DND-41 (cell line): Measurements from ENCODE around the gene SIL1.

Experiments
- ATAC-seq: fragments of 200-7000 bp; cut with Tn5 transposase; 3 replicates; pipeline ENCODE4 v1.9.1; 2021; ENCODE audit warnings: low read depth; ENCODE audit not compliant: insufficient read depth
- DNase-seq: peaks from one replicate; pipeline ENCODE4 v3.0.0-alpha.2; 2020
- H2AFZ ChIP-seq: 2 replicates; pipeline ENCODE4 v1.6.0; 2012; ENCODE audit warnings: low read depth, low read length
- H3K27ac ChIP-seq: 2 replicates; pipeline ENCODE4 v1.5.1; 2012; ENCODE audit warnings: low read length, inconsistent platforms
- H3K27me3 ChIP-seq: fragments of 200-600 bp; sonication (generic); 2 replicates; pipeline ENCODE4 v1.6.0; 2012; ENCODE audit warnings: low read length, mild to moderate bottlenecking, inconsistent platforms; ENCODE audit not compliant: insufficient read depth, poor library complexity
- H3K36me3 ChIP-seq: 2 replicates; pipeline ENCODE4 v1.5.1; 2012; ENCODE audit warnings: low read length, inconsistent platforms; ENCODE audit not compliant: insufficient read depth
- H3K4me1 ChIP-seq: 2 replicates; pipeline ENCODE4 v1.5.1; 2012; ENCODE audit warnings: mild to moderate bottlenecking, low read length; ENCODE audit not compliant: insufficient read depth
- H3K4me2 ChIP-seq: 2 replicates; pipeline ENCODE4 v1.6.0; 2012; ENCODE audit warnings: mild to moderate bottlenecking, moderate library complexity, low read length, inconsistent platforms; ENCODE audit not compliant: insufficient read depth
- H3K4me3 ChIP-seq, 2 experiments: fragments of 200-600 bp in 1 of 2; shearing (Covaris generic) in 1 of 2; 2 replicates each; pipeline ENCODE4 v1.5.1; 2012 to 2016; ENCODE audit warnings: inconsistent platforms in 2 of 2, low read length in 2 of 2, mild to moderate bottlenecking in 2 of 2, low read depth in 1 of 2, moderate library complexity in 1 of 2
- H3K79me2 ChIP-seq: 2 replicates; pipeline ENCODE4 v1.6.0; 2012; ENCODE audit warnings: low read length, inconsistent platforms; ENCODE audit not compliant: insufficient read depth
- H3K9ac ChIP-seq: 2 replicates; pipeline ENCODE4 v1.6.0; 2012; ENCODE audit warnings: low read depth, mild to moderate bottlenecking, inconsistent platforms, low read length, moderate library complexity
- H3K9me3 ChIP-seq: 2 replicates; pipeline ENCODE4 v1.5.1; 2012; ENCODE audit warnings: low read length, moderate library complexity, mild to moderate bottlenecking, inconsistent platforms; ENCODE audit not compliant: insufficient read depth, severe bottlenecking
- H4K20me1 ChIP-seq: 2 replicates; pipeline ENCODE4 v1.6.0; 2012; ENCODE audit warnings: low read length; ENCODE audit not compliant: insufficient read depth
- CTCF ChIP-seq: IDR thresholded peaks from 2 replicates; pipeline ENCODE4 v1.5.1; 2012; ENCODE audit warnings: borderline replicate concordance, low read length, moderate library complexity, mild to moderate bottlenecking; ENCODE audit not compliant: poor library complexity, severe bottlenecking; ENCODE audit errors: extremely low read depth
- EZH2 ChIP-seq: IDR thresholded peaks from 3 replicates; pipeline ENCODE4 v1.6.1; 2012; ENCODE audit warnings: borderline replicate concordance, low read depth, mild to moderate bottlenecking, moderate library complexity, low read length, inconsistent platforms; ENCODE audit not compliant: severe bottlenecking

The SIL1 gene

GRCh38 chr5:139068060-139068459, 130.1 kb downstream of the SIL1 start:
- no peak overlapping the region for H2AFZ ChIP-seq
- no peak overlapping the region for H3K4me3 ChIP-seq
- peaks cover 6% of the 10 kb centered on the region; the same call in 1 of the 2 replicates for H4K20me1 ChIP-seq
- no peak overlapping the region for H3K27ac ChIP-seq
- H3K4me2 ChIP-seq: no peak overlapping the region
- H3K9ac ChIP-seq: no peak overlapping the region
- ATAC-seq: no peak
- H3K9me3 ChIP-seq: no peaks in the 10 kb centered on the region
- no peaks in the 10 kb centered on the region for H3K79me2 ChIP-seq
- H3K4me1 ChIP-seq: peaks cover 7% of the 10 kb centered on the region; the same call in 1 of the 2 replicates
- TF ChIP-seq CTCF: no peak
- H3K36me3 ChIP-seq: no peaks in the 10 kb centered on the region
- no peak for DNase-seq
- H3K27me3 ChIP-seq: no peaks in the 10 kb centered on the region

DNA sequence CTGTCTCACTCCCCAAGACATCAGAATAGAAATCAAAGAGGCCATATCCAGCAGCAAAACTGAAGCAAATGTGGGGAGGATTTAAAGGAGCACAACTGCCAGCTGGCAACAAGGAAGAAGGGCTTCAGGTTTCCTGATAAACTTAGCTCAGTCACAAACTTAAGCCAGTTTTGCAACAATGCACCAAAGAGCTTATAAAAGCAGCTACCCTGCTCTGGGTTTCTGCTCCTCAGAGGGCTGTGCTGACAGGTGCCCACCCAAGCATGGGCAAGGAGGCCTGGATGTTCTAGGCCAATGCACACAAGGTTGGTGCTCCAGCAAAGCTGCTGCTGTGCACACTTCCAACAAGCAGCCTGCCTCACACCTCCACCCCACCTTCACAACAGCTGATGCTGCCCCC, 132.9 kb downstream of the SIL1 start:
- no peaks in the 10 kb centered on the region for H3K27me3 ChIP-seq
- ATAC-seq (no peak), DNase-seq (no peak)
- H2AFZ ChIP-seq: no peak overlapping the region
- no peak overlapping the region for H3K4me2 ChIP-seq
- no peaks in the 10 kb centered on the region for H3K9me3 ChIP-seq
- H3K4me3 ChIP-seq: no peak overlapping the region
- no peaks in the 10 kb centered on the region for H3K79me2 ChIP-seq
- no peaks in the 10 kb centered on the region for H3K36me3 ChIP-seq
- H3K9ac ChIP-seq: no peak overlapping the region
- H3K27ac ChIP-seq: no peak overlapping the region
- peaks cover 7% of the 10 kb centered on the region; the same call in 1 of the 2 replicates for H3K4me1 ChIP-seq
- peaks cover 6% of the 10 kb centered on the region; the same call in 1 of the 2 replicates for H4K20me1 ChIP-seq
- TF ChIP-seq EZH2: no peak
- no peak for TF ChIP-seq CTCF

DNA sequence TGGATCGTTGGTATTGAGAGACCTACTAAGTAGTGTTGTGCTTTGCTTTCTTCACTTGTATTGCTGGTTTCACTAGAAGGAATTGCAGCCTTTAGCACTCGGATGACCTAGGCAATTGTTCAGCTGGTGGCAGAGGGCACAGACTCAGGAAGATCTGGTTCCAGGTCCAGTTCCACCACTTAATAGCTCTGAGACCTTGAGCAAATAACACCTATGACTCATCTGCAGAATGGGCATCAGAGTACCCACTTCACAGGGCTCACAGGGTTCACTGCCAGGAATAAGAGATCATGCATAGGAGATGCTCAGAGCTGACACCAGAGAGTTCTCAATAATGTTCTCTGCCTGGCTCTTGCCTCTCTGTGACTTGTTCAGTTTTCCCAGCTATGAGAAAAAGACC, 133.6 kb downstream of the SIL1 start:
- Histone ChIP-seq H3K79me2 (no peaks in the 10 kb centered on the region), H3K27me3 (no peaks in the 10 kb centered on the region), H4K20me1 (peaks cover 6% of the 10 kb centered on the region; the same call in 1 of the 2 replicates), H2AFZ (no peak overlapping the region), H3K36me3 (no peaks in the 10 kb centered on the region), H3K9me3 (no peaks in the 10 kb centered on the region), H3K27ac (no peak overlapping the region), H3K9ac (no peak overlapping the region), H3K4me2 (no peak overlapping the region), H3K4me1 (peaks cover 7% of the 10 kb centered on the region; the same call in 1 of the 2 replicates), H3K4me3 (no peak overlapping the region)
- no peak for DNase-seq
- no peak for ATAC-seq
- TF ChIP-seq CTCF (no peak), EZH2 (no peak)

DNA sequence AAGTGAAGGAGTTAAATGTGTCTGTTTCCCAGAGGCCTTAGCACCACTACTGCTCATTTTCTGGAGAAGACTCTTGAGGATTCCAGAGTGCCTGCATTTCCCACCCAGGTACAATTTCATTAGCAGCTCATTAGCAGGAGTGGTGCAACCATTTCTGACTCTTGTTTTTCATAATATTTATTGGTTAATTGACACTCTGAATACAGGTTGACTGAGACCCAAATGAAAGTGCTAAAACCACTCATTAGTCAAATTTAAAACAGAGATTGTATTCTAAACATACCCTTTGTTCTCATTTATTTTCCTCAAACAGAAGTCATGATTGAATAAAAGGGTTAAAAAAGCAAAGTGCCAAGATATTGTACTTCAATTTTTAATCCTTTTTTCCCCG, 134.5 kb downstream of the SIL1 start:
- no peak overlapping the region for H3K4me3 ChIP-seq
- H3K4me2 ChIP-seq: no peak overlapping the region
- no peaks in the 10 kb centered on the region for H3K9me3 ChIP-seq
- peaks cover 6% of the 10 kb centered on the region; the same call in 1 of the 2 replicates for H4K20me1 ChIP-seq
- no peak overlapping the region for H3K9ac ChIP-seq
- TF ChIP-seq CTCF (no peak), EZH2 (no peak)
- no peaks in the 10 kb centered on the region for H3K79me2 ChIP-seq
- no peaks in the 10 kb centered on the region for H3K27me3 ChIP-seq
- no peak overlapping the region for H3K27ac ChIP-seq
- H3K4me1 ChIP-seq: peaks cover 3% of the 10 kb centered on the region; the same call in 1 of the 2 replicates
- no peak overlapping the region for H2AFZ ChIP-seq
- ATAC-seq (no peak), DNase-seq (no peak)
- no peaks in the 10 kb centered on the region for H3K36me3 ChIP-seq
